ENCODE data around the gene GOLT1A. TPM values are rescaled to one million over a fixed set of nuclear protein-coding genes. Genes with fewer than 3 reads are reported as not detected.

GOLT1A gene
- total RNA-seq, 2 experiments from 2014 or later: not detected

GRCh38 chr1:204190212-204191211, 23.3 kb downstream of the GOLT1A start:
- no peak overlapping the region for H3K27ac Mint-ChIP-seq
- CTCF ChIA-PET: interaction anchor here (1.3 kb wide), 1 partner anchor 16 kb away, joined by 8 read pairs; no protein-coding TSS in a partner anchor
- DNase-seq: no peak
- peaks cover 15% of the 10 kb centered on the region for H3K4me1 Mint-ChIP-seq
- POLR2A ChIA-PET: no interaction called here
- H3K27me3 Mint-ChIP-seq: peaks cover 51% of the 10 kb centered on the region
- peaks cover 6% of the 10 kb centered on the region for H3K9me3 Mint-ChIP-seq
- no peaks in the 10 kb centered on the region for H3K36me3 Mint-ChIP-seq (ENCODE audit: low read depth)
- H3K4me3 Mint-ChIP-seq: no peak overlapping the region

GRCh38 chr1:204188959-204189639, 24.7 kb downstream of the GOLT1A start:
- no peak for DNase-seq
- peaks cover 12% of the 10 kb centered on the region for H3K4me1 Mint-ChIP-seq

GRCh38 chr1:204186597-204186996, 27.2 kb downstream of the GOLT1A start:
- POLR2A ChIA-PET: no interaction called here
- Mint-ChIP-seq H3K4me3 (no peak overlapping the region), H3K27ac (no peak overlapping the region), H3K27me3 (peaks cover 46% of the 10 kb centered on the region), H3K36me3 (ENCODE audit: low read depth) (no peaks in the 10 kb centered on the region), H3K9me3 (no peaks in the 10 kb centered on the region), H3K4me1 (peaks cover 12% of the 10 kb centered on the region)
- DNase-seq: no peak
- CTCF ChIA-PET: no interaction called here

More at GRCh38 chr1:204188959-204189639, 24.7 kb downstream of the GOLT1A start:
- ChIA-PET POLR2A (interaction anchor here (0.6 kb wide), 1 partner anchor 146 kb away, joined by 3 read pairs; no protein-coding TSS in a partner anchor), CTCF (interaction anchor here (1.0 kb wide), 1 partner anchor 27 kb away, joined by 3 read pairs; no protein-coding TSS in a partner anchor)
- H3K27me3 Mint-ChIP-seq: peaks cover 50% of the 10 kb centered on the region
- H3K36me3 Mint-ChIP-seq (ENCODE audit: low read depth): no peaks in the 10 kb centered on the region
- H3K9me3 Mint-ChIP-seq: no peaks in the 10 kb centered on the region
- H3K4me3 Mint-ChIP-seq: no peak overlapping the region
- H3K27ac Mint-ChIP-seq: no peak overlapping the region

GRCh38 chr1:204181116-204181515, 32.7 kb downstream of the GOLT1A start:
- H3K4me3 Mint-ChIP-seq: no peak overlapping the region
- H3K27me3 Mint-ChIP-seq: peaks cover 3% of the 10 kb centered on the region
- H3K9me3 Mint-ChIP-seq: no peaks in the 10 kb centered on the region
- DNase-seq: no peak
- POLR2A ChIA-PET: no interaction called here
- H3K4me1 Mint-ChIP-seq: no peaks in the 10 kb centered on the region
- H3K27ac Mint-ChIP-seq: no peak overlapping the region
- no peaks in the 10 kb centered on the region for H3K36me3 Mint-ChIP-seq (ENCODE audit: low read depth)
- CTCF ChIA-PET: no interaction called here

- ChIA-PET CTCF (no interaction called here), POLR2A (interaction anchor here (0.6 kb wide), 1 partner anchor 408 kb away, joined by 3 read pairs; no protein-coding TSS in a partner anchor)
- Mint-ChIP-seq H3K36me3 (ENCODE audit: low read depth) (no peaks in the 10 kb centered on the region), H3K4me3 (no peak overlapping the region), H3K4me1 (no peaks in the 10 kb centered on the region), H3K9me3 (no peaks in the 10 kb centered on the region), H3K27me3 (peaks cover 3% of the 10 kb centered on the region), H3K27ac (no peak overlapping the region)
- no peak for DNase-seq
These were observed 33.7 kb downstream of the GOLT1A start for GRCh38 chr1:204180133-204180532.

- H3K9me3 Mint-ChIP-seq: peaks cover 2% of the 10 kb centered on the region
- ChIA-PET CTCF (no interaction called here), POLR2A (no interaction called here)
- no peak overlapping the region for H3K4me3 Mint-ChIP-seq
- DNase-seq: no peak
- peaks cover 3% of the 10 kb centered on the region for H3K27me3 Mint-ChIP-seq
- H3K4me1 Mint-ChIP-seq: no peaks in the 10 kb centered on the region
- H3K27ac Mint-ChIP-seq: no peak overlapping the region
- H3K36me3 Mint-ChIP-seq (ENCODE audit: low read depth): no peaks in the 10 kb centered on the region
These were observed 35.1 kb downstream of the GOLT1A start for GRCh38 chr1:204178487-204179281.

GRCh38 chr1:204177133-204177532, 36.7 kb downstream of the GOLT1A start:
- ChIA-PET POLR2A (no interaction called here), CTCF (no interaction called here)
- Mint-ChIP-seq H3K9me3 (peaks cover 5% of the 10 kb centered on the region), H3K4me1 (no peaks in the 10 kb centered on the region), H3K27me3 (peaks cover 3% of the 10 kb centered on the region), H3K36me3 (ENCODE audit: low read depth) (no peaks in the 10 kb centered on the region), H3K27ac (no peak overlapping the region), H3K4me3 (no peak overlapping the region)
- DNase-seq: no peak

GRCh38 chr1:204176049-204176448, 37.7 kb downstream of the GOLT1A start:
- H3K4me3 Mint-ChIP-seq: no peak overlapping the region
- H3K27me3 Mint-ChIP-seq: peaks cover 4% of the 10 kb centered on the region
- H3K27ac Mint-ChIP-seq: no peak overlapping the region
- DNase-seq: no peak
- no peaks in the 10 kb centered on the region for H3K4me1 Mint-ChIP-seq
- H3K36me3 Mint-ChIP-seq (ENCODE audit: low read depth): no peaks in the 10 kb centered on the region
- ChIA-PET POLR2A (interaction anchor here (0.7 kb wide), 1 partner anchor 61 kb away, joined by 3 read pairs; no protein-coding TSS in a partner anchor), CTCF (no interaction called here)
- peaks cover 12% of the 10 kb centered on the region for H3K9me3 Mint-ChIP-seq

- Mint-ChIP-seq H3K4me1 (no peaks in the 10 kb centered on the region), H3K27ac (no peak overlapping the region), H3K4me3 (no peak overlapping the region), H3K9me3 (peaks cover 22% of the 10 kb centered on the region), H3K27me3 (peaks cover 3% of the 10 kb centered on the region), H3K36me3 (ENCODE audit: low read depth) (no peaks in the 10 kb centered on the region)
- ChIA-PET POLR2A (no interaction called here), CTCF (interaction anchor here (1.0 kb wide), 1 partner anchor 32 kb away, joined by 3 read pairs; no protein-coding TSS in a partner anchor)
- DNase-seq: no peak
These were observed 38.8 kb downstream of the GOLT1A start for GRCh38 chr1:204174958-204175357.

GRCh38 chr1:204172404-204173029, 41.3 kb downstream of the GOLT1A start:
- no peak overlapping the region for H3K27ac Mint-ChIP-seq
- ChIA-PET CTCF (no interaction called here), POLR2A (no interaction called here)
- no peak overlapping the region for H3K4me3 Mint-ChIP-seq
- no peaks in the 10 kb centered on the region for H3K4me1 Mint-ChIP-seq
- H3K9me3 Mint-ChIP-seq: peaks cover 36% of the 10 kb centered on the region
- peaks cover 1% of the 10 kb centered on the region for H3K27me3 Mint-ChIP-seq
- no peaks in the 10 kb centered on the region for H3K36me3 Mint-ChIP-seq (ENCODE audit: low read depth)
- DNase-seq: no peak

GRCh38 chr1:204171751-204172178, 42.0 kb downstream of the GOLT1A start:
- Mint-ChIP-seq H3K36me3 (ENCODE audit: low read depth) (no peaks in the 10 kb centered on the region), H3K27ac (no peak overlapping the region), H3K4me3 (no peak overlapping the region), H3K27me3 (peaks cover 1% of the 10 kb centered on the region), H3K4me1 (no peaks in the 10 kb centered on the region), H3K9me3 (peaks cover 38% of the 10 kb centered on the region)
- DNase-seq: no peak
- POLR2A ChIA-PET: no interaction called here
- CTCF ChIA-PET: interaction anchor here (0.6 kb wide), 1 partner anchor 9 kb away, joined by 3 read pairs; no protein-coding TSS in a partner anchor

GRCh38 chr1:204170494-204171155, 43.2 kb downstream of the GOLT1A start:
- Mint-ChIP-seq H3K27me3 (peaks cover 1% of the 10 kb centered on the region), H3K36me3 (ENCODE audit: low read depth) (no peaks in the 10 kb centered on the region), H3K9me3 (peaks cover 38% of the 10 kb centered on the region), H3K27ac (no peak overlapping the region), H3K4me3 (no peak overlapping the region), H3K4me1 (no peaks in the 10 kb centered on the region)
- POLR2A ChIA-PET: no interaction called here
- DNase-seq: no peak
- CTCF ChIA-PET: no interaction called here
